ENCODE measurements around the gene AKR1D1. TPM values are rescaled to one million over a fixed set of nuclear protein-coding genes. Genes with fewer than 3 reads are reported as not detected.
A peak's percentile ranks its signal among the peaks of the same experiment; 100 is the strongest.

AKR1D1 gene
- total and polyA plus RNA-seq, 2 of the 13 experiments (the other 11 are each of a cell fraction or from before 2014, with no cell fraction given), result 6.9 to 37.0 TPM

DNA sequence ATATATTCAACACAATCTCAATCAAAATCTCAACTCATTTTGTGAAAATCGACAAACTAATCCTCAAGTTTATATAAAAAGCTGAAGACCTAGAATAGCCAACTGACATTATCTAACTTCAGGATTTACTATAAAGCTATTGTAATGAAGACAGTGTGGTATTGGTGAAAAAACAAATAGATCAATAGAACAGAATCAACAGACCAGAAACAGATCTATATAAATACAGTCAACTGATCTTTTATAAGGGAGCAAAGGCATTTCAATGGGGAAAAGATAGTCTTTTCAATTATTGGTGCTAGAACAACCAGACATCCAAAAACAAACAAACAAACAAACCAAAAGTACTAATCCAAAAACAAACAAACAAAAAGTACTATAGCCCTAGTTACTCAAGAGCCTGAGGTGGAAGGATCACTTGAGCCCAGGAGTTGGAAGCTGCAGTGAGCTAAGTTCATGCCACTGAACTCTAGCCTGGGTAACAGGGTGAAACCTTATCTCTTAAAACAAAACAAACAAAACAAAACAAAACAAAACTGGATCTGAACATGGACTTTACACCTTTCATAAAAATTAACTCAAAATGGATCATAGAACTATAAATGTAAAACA is 26.6 kb upstream of the AKR1D1 start (continued):
- TF ChIP-seq, protein P1, sequence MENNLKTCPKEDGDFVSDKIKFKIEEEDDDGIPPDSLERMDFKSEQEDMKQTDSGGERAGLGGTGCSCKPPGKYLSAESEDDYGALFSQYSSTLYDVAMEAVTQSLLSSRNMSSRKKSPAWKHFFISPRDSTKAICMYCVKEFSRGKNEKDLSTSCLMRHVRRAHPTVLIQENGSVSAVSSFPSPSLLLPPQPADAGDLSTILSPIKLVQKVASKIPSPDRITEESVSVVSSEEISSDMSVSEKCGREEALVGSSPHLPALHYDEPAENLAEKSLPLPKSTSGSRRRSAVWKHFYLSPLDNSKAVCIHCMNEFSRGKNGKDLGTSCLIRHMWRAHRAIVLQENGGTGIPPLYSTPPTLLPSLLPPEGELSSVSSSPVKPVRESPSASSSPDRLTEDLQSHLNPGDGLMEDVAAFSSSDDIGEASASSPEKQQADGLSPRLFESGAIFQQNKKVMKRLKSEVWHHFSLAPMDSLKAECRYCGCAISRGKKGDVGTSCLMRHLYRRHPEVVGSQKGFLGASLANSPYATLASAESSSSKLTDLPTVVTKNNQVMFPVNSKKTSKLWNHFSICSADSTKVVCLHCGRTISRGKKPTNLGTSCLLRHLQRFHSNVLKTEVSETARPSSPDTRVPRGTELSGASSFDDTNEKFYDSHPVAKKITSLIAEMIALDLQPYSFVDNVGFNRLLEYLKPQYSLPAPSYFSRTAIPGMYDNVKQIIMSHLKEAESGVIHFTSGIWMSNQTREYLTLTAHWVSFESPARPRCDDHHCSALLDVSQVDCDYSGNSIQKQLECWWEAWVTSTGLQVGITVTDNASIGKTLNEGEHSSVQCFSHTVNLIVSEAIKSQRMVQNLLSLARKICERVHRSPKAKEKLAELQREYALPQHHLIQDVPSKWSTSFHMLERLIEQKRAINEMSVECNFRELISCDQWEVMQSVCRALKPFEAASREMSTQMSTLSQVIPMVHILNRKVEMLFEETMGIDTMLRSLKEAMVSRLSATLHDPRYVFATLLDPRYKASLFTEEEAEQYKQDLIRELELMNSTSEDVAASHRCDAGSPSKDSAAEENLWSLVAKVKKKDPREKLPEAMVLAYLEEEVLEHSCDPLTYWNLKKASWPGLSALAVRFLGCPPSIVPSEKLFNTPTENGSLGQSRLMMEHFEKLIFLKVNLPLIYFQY (CRISPR knock-in tag; IDR thresholded peaks at IDR 0.05; ENCODE audit: borderline replicate concordance), result no peak
- TF ChIP-seq RFX1 (IDR thresholded peaks at IDR 0.05) (no peak), MIXL1 (CRISPR knock-in tag; IDR thresholded peaks at IDR 0.05) (peak; percentile 74; the same call in 1 of the 2 replicates), ZNF644 (CRISPR knock-in tag; IDR thresholded peaks at IDR 0.05; ENCODE audit: low read depth) (no peak), ZNF850 (CRISPR knock-in tag; conservative IDR thresholded peaks at IDR 0.05) (no peak), HMGA1 (CRISPR knock-in tag; conservative IDR thresholded peaks at IDR 0.05) (no peak), NFE2 (CRISPR knock-in tag; IDR thresholded peaks at IDR 0.05) (no peak), PPARG (CRISPR knock-in tag; conservative IDR thresholded peaks at IDR 0.05) (peak; percentile 79), ZFP36L1 (CRISPR knock-in tag; IDR thresholded peaks at IDR 0.05) (no peak), FOXK1 (CRISPR knock-in tag; IDR thresholded peaks at IDR 0.05; ENCODE audit: borderline replicate concordance, low read depth) (peak; percentile 71; the same call in 1 of the 2 replicates), ZBTB1 (CRISPR knock-in tag; IDR thresholded peaks at IDR 0.05; ENCODE audit: borderline replicate concordance) (no peak), ESRRA (CRISPR knock-in tag; IDR thresholded peaks at IDR 0.05; ENCODE audit: low read depth) (no peak), ZNF44 (CRISPR knock-in tag; IDR thresholded peaks at IDR 0.05) (no peak), ARHGAP35 (CRISPR knock-in tag; IDR thresholded peaks at IDR 0.05; ENCODE audit: borderline replicate concordance) (no peak), ZNF660 (CRISPR knock-in tag; IDR thresholded peaks at IDR 0.05; ENCODE audit: borderline replicate concordance, low read depth) (no peak), RNF2 (conservative IDR thresholded peaks at IDR 0.05; ENCODE audit: low read depth) (no peak), MTA1 (CRISPR knock-in tag; IDR thresholded peaks at IDR 0.05; ENCODE audit: borderline replicate concordance) (no peak; the same call in 1 of the 2 replicates), ZNF674 (CRISPR knock-in tag; IDR thresholded peaks at IDR 0.05; ENCODE audit: low read depth) (no peak), KLF6 (CRISPR knock-in tag; IDR thresholded peaks at IDR 0.05) (no peak)
- TF ChIP-seq, protein P2, sequence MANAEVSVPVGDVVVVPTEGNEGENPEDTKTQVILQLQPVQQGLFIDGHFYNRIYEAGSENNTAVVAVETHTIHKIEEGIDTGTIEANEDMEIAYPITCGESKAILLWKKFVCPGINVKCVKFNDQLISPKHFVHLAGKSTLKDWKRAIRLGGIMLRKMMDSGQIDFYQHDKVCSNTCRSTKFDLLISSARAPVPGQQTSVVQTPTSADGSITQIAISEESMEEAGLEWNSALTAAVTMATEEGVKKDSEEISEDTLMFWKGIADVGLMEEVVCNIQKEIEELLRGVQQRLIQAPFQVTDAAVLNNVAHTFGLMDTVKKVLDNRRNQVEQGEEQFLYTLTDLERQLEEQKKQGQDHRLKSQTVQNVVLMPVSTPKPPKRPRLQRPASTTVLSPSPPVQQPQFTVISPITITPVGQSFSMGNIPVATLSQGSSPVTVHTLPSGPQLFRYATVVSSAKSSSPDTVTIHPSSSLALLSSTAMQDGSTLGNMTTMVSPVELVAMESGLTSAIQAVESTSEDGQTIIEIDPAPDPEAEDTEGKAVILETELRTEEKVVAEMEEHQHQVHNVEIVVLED (CRISPR knock-in tag; IDR thresholded peaks at IDR 0.05; ENCODE audit: borderline replicate concordance), result no peak
- TF ChIP-seq, protein P3, sequence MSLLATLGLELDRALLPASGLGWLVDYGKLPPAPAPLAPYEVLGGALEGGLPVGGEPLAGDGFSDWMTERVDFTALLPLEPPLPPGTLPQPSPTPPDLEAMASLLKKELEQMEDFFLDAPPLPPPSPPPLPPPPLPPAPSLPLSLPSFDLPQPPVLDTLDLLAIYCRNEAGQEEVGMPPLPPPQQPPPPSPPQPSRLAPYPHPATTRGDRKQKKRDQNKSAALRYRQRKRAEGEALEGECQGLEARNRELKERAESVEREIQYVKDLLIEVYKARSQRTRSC (CRISPR knock-in tag; IDR thresholded peaks at IDR 0.05; ENCODE audit: low read depth), result no peak
- TF ChIP-seq, protein P4, sequence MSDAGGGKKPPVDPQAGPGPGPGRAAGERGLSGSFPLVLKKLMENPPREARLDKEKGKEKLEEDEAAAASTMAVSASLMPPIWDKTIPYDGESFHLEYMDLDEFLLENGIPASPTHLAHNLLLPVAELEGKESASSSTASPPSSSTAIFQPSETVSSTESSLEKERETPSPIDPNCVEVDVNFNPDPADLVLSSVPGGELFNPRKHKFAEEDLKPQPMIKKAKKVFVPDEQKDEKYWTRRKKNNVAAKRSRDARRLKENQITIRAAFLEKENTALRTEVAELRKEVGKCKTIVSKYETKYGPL (CRISPR knock-in tag; IDR thresholded peaks at IDR 0.05), result no peak
- TF ChIP-seq, protein P5, sequence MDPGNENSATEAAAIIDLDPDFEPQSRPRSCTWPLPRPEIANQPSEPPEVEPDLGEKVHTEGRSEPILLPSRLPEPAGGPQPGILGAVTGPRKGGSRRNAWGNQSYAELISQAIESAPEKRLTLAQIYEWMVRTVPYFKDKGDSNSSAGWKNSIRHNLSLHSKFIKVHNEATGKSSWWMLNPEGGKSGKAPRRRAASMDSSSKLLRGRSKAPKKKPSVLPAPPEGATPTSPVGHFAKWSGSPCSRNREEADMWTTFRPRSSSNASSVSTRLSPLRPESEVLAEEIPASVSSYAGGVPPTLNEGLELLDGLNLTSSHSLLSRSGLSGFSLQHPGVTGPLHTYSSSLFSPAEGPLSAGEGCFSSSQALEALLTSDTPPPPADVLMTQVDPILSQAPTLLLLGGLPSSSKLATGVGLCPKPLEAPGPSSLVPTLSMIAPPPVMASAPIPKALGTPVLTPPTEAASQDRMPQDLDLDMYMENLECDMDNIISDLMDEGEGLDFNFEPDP (CRISPR knock-in tag; conservative IDR thresholded peaks at IDR 0.05), result no peak

Measured in HepG2 (cell line).